Stimulated activated CD4-positive, alpha-beta T cell treated with anti-CD3 and anti-CD28 coated beads, TNF-alpha, amount 100 ng/mL, for 1 hour (primary cell): ENCODE data around the gene BPIFB2.

Source experiments
- DNase-seq, 3 donors: peaks; one replicate each; pipeline ENCODE4 v3.0.0-alpha.2; 2020; ENCODE audit warnings: low read depth in 3 of 3, low spot score in 1 of 3

Gene BPIFB2

DNA sequence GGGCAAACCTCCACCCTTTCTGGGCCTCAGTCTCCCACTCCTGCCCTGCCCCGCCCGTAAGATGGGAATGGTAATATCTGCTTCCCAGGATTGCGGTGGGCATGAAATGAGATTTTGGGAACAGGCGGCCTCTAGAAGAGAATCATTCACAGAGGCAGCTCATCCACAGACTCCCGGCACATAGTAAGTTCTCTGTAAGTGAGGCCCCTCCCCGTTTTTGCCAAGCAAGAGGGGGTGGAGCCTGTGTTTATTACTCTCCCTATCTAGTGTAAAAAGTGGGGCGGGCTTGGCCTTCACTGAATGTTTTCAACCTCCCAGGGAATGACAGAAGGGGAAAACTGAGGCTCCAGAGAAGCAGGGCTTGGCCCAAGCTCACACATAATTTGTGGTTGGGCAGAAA lies 23.3 kb upstream of the BPIFB2 start:
- no peak for DNase-seq

DNA sequence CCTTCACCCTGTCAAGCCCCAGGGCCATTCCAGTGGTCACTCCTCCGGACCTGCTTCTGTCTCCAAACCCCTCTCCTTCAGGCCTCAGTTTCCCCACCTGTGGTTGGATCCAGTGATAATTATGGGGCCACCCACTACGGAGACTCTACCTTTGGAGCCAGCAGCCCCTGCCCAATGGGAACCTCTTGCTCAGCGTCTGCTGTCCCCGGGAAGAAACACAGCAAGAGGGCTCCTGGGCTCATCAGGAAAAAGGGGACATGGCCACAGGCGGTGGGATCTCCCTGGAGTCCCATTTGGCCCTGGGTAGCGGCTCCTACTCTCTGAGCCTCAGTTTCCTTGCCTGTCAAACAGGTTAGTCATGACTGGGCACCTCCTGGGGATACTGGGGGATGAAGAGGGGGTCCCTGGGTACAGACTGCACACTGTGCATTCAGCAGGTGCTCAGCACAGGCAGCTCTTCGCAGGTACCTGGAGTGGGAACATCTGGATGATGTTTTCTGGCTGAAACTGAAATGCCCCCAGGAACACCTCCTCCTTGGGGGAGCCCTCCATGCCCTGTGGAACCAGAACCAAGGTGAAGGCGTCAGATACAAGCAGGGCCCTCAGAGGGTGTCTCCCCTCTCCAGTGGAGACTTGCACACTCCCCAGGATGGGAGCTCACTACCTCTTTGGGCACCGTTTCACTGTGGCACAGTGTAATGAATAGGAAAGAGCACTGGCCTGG lies 22.7 kb upstream of the BPIFB2 start:
- no peak for DNase-seq

DNA sequence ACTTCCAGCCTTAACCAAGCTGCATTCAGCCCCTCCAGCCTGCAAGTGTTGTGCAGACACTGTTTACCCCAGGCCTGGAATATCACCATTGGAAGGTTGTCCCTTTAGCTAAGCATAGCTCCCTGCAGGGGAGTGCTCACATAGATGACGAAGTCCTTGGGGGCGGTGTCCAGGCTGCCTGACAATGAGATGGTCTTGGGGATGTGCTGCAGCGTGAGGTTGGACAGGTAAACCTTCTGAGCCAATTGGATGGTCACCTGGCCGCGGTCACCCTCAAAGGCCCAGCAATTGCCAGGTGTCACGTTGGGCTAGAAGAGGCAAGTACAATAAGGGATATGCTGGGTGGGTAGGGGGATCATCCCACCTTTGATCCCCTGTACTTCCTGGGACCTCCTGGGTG lies 21.9 kb upstream of the BPIFB2 start:
- no peak for DNase-seq

DNA sequence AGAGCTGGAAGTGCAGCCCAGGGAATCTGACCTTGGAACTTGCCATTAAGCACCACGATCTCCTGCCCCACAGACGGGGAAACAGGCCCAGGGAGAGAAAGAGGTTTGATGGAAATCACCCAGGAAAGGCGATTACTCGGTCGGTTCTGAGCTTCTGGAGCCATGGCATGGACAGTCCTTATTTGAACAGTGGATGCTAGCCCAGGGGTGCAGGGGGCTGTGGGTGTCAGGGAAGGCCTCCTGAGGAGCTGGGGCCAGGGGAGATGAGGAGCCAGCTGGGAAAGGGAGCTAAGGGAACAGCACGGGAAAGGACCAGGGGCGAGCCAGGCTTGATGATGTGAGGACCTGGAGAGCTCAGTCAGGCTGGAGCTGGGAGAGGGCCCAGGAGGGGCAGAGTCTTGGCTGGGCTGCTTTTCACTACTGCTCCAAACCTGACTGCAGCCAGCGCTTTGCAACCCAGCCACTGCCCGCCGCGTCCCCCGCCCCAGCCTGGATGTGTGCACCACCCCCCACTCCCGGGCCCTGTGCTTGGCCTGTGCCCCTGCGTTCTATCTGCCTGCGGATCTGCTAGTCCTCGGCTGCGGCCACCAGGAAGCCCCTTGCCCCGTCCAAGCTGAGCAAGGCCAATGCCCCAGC lies 21.1 kb upstream of the BPIFB2 start:
- DNase-seq: no peak

DNA sequence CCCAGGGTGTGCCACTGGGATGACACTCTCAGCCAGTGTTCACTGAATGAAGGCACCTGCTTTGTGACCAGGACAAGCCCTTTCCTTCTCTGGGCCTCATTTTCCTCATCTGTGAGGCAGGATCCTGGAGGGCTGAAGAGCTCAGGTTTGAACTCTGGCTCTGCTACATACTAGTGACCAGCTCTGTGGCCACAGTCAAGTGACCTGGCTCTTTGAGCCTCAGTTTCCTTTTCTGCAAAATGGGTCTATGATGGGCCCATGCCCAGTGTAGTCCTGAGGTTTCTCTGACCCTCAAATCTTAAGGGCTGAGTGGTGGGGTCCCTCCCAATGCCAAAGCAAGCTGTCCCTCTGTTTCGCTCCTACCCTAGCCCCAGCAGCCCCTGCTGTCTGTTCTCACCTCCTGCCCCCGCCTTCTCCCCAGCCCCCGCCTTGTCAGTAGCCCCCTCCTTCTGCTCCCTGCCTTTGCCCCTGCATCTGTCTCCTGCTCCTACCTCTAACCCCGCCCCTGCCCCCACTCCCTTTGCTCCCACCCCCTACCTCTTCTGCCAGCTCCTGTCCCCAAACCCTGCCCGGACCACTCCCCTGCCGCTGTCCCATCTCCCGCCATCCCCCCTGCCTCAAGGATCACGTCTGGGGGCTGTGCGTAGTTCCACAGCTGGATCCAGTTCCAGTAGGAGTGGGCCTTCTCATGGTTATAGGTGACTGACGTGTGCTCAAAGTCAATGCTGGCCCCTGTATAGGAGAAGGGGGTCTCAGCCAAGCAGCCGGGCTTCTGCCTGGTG lies 20.3 kb upstream of the BPIFB2 start:
- no peak for DNase-seq

DNA sequence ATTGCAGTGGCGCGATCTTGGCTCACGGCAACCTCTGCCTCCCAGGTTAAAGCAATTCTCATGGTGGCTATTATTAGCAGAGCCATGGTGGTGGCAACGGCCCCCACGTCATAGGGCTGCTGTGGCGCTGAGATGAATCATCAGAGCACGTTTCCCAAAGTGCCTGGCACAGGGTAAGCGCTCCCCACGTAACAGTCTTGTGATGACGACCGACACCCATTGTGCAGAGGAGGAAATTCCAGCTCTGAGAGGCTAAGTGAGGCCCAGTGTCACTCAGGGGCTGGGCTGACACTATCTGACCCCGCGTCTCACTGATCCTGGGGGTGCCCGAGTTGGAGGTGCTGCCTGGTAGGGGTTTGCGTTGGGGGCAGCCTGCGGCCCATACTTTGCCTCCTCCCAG lies 19.5 kb upstream of the BPIFB2 start:
- DNase-seq: no peak

DNA sequence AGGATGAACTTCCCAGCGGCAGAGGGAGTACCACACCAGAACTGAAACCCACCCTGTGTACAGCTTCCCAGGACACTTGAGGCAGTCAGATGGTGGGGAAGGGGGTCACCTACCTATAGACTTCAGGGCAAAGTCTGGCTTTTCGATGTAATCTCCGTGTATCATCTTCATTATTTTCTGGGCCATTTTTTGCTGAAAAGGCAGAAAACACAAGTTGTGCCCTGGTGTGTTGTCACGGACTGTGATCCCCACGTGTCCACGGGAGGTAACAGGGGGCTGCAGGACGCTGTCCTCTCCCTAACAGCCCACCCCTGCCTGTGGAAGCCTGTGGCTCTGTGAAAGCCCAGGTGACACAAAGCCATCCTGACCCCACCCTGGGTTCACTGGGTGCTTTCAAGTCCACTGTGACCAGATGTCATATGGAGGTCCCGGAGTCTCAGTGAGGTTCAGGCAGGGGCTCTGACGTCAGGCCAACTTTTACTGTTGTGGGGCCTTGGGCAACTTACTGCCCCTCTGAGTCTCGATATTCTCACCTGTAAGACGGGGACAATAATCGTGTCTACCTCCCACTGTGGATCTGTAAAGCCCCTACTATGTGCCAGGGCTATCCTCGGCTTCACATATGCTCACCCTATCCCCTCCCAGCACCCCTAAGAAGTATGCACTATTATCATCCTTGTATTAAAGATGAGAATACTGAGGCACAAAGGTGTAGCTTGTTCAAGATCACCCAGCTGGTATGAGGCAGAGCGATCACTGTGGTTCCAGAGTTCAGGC lies 17.8 kb upstream of the BPIFB2 start:
- no peak for DNase-seq

DNA sequence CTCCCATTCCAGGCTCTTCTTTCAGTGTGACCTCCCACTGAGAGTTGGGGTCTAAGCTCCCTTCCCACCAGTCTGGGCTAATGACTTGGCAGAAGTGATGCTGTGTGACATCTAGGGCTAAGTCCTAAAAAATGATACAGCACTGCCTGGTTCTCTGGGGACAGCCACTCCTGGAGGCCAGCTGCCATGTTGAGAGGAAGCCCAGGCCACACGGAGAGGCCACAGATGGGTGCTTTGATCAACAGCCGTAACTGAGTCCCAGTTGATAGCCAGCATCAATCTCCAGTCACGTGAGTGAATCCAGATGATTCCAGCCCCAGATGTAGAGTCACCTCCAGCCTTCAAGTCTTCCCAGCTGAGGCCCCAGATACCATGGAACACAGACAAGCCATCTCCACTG lies 17.1 kb upstream of the BPIFB2 start:
- no peak for DNase-seq

DNA sequence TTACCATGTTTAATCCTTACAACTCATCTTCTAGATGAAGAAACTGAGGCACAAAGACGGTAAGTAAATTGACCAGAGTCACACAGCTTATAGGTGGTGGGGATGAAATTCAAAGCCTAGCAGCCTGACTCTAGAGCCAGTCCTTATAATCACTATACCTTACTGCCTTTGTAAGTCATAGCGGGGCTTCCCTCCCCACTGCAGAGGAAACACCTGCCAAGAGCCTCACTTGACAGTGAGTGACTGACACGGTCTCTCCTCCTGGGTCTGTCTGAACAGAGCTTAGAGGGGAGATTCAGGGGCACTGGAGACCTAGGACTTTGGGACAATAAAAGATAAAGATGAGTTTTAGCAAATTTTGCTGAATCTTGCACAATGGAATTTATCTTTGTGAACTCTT lies 16.1 kb upstream of the BPIFB2 start:
- no peak for DNase-seq

DNA sequence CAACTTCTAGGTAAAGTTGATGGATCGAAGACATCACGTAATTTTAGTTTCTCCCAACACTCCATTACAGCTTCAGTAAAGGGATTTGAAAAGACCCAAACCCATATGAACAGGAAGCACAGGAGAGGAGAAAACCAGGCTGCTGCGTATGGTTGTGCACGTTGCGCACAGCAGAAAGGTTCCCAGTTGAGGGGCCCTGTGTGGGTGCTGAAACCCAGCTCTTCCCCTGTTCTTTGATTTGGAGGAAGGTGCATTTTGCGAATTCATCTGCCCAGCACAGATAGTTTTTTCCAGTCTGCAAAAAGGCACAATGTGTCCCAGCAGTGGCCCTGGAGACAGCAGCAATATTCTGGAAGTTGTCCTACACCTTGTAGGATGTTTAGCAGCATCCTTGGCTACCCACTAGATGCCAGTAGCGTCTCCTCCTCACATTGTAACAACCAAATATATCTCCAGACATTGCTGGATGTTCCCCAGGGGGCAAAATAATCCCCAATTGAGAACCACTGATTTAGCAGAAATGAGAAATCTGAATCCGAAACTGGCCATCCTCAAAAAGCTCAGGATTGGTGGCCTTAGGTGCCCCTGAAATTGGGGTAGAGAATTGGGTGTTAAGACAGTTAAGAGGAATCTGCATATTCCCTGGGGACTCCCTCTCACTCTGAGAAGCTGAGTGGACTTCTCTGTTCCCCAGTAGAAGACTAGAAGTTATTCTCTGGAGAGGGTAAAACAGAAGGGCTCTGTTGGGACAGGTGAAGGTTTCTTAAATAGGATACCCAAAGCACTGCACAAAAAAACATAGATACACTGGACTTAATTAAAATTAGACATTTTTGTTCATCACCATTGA lies 15.5 kb upstream of the BPIFB2 start:
- no peak for DNase-seq

DNA sequence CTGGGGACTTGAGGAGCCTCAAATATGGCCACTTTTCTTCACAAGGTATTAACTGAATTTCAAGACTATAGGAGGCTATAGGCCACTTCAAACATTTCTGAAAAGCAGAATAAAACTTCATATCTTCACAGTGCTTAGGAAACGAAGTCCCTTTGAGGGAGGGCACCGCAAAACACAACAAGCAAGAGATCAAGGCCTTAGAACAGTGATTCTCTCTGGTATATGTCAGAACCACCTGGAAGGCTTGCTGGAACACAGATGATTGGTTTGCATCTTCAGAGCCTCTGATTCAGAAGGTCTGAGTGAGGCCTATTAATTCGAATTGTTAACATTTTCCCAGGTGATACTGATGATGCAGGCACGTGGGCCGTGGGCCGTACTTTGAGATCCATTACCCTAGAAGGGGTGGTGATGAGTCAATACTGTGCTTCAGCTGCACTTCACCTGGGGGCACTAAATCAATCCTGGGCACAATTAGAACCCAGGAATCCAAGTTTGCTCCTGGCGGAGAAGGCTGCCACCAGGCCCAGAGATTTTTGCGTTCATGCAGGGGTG lies 13.9 kb upstream of the BPIFB2 start:
- no peak for DNase-seq

DNA sequence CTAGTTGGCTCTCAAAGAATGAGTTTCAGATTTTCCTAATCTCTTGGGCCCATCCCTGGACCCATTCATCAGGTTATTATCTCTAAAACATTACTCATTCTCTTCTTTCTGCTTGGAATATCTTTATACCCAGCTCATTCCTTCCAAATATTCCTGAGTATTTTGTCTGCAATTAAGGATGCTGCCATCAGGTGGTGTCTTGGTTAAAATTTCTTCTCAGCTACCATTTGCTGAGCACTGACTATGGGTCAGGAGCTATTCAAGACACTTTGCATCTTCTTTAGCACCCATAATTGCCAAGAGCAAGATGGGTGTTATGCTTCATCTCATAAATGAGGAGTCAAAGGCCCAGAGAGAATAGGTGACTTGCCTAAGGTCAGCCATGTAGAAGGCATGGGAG lies 11.7 kb upstream of the BPIFB2 start:
- no peak for DNase-seq

DNA sequence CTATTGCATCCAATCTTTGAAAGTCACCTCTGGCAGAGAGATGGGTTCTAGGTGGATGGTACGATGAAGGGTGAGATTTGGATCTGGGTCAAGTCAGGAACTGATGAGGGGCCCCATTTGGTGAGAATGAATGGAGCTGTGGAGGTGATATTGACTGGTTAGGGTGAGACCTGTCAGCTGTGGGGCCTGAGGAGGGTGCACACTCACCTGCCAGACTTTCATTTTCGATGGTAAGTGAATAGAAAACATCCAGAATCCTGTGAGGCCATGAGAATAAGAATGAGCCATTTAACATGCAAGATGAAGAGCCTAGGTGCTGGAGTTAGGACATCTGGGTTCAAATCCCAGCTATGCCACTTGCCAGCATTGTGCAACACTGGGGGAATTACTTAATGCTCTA lies 10.1 kb upstream of the BPIFB2 start:
- DNase-seq: no peak

DNA sequence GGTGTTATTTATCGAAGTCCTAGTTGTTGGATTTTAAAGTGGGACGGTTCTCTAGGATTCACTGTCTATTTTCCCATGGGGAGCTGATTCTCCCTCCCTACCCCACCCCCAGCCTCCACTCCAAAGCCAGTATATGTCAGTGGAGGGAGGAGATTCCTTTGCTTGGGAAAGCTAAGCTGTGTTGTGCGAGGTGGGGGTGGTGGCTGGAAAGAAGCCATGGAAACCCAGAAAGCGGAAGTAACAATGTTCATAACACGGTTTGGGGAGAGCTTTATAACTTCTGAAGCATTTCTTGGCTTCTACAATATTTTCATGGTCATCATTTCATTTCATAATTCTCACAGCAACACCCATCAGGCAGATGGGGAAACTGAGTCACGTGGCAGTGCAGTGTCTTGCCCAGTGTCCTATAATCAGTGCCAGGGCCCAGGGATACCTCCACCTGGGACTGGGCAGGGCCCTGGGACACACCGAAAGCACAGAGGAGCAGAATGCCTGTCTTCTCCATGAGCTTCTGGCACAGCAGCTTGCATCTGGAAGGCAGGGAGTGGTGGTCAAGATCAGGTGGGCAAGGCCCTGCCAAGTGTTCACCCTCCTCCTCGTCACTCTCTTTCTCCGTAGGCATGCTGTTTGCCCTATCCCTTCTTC lies 7.8 kb upstream of the BPIFB2 start:
- no peak for DNase-seq

DNA sequence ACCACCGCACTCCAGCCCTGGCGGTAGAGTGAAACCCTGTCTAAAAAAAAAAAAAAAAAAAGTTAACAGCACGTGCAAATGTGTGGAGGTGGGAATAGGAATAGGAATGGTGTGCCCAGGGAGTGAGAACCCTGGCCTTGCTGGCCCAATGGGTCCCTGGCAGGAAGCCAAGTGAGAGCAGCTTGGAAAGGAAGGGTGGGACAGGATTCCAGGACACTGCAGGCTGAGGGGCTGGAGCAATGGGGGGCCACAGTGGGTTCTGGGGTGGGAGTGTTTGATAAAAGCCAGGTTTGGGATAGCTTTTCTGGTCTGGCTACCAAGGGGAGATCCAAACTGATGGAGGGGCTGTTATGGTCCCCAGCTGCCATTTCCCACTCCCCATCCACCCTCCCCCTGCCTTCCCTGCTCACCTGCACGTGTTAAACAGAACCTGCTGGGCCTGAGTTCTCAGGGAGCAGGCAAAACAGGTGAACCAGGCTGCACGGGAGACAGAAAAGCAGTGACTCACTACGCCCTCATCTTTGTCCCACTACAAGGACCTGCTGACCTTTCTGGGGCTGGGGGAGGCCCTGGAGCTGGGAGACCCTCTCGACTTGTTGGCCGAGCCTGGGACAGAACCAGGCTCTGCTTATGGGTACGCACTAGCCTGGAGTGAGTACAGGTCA lies 6.6 kb upstream of the BPIFB2 start:
- DNase-seq: no peak

DNA sequence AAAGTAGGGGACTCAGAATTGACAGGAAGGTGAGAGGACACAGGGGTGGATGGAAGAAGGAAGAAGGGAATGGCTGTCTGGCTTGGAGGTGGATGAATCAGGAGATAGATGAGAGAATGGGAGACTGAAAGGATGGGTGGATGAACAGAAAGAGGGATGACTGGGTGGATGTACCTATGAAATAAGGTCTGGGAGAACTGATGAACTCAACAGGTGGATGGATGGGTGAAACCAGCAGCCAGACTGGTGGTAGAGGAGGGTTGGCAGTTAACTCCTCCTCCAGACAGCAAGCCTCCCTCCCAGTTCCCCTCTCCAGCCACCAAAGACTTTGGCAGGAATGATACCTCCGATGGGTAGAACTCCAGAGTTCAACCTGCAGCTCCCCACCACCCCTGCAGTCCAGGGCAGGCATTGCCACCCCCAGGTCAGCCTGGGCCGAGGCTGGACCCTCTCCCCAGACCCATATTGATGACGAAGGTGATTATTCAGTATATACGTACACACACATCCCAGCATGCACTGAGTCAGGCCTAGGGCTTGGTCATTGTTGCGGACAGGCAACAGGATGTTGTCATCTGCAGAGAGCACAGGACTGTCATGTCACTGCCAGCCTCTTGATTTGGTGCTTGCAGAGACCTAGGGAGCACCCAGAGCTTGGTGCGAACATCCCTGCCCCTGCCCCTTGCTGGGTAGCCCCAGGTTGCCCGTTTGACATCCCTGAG lies 5.3 kb upstream of the BPIFB2 start:
- no peak for DNase-seq

DNA sequence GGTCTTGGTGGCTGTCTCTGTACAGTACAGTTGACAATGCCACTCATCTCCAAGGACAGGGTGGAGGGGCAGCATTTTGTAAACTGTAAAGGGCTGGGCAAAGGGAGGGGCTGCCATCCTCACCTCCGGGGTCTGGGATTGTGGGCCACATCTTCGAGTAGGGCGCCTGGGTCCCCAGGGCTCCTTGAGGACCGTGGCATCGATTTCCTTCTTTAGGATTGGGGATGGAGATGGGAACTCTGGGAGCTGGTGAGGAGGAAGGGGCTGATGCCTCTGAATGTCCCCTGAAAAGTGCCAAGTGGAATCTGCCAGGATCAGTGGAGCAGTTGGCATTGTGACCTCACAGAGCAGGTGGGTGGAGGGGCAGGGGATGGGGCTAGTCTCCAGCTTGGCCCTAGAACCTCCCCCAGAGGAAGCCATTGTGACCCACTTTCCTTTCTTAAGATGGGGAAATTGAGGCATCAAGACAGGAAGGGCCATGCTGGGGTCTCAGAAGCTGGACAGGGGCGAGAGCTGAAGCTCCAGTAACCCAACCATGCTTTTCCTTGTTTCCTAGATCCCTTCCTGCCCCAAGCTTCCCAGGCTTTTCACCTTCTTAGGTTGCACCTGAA lies 3.3 kb upstream of the BPIFB2 start, which contains the start of gene SUN5:
SUN5 (minus strand) TSS at position 293 of the 611 bp plus-strand sequence; CDS start at position 200, 93 bp downstream.
- DNase-seq: no peak

DNA sequence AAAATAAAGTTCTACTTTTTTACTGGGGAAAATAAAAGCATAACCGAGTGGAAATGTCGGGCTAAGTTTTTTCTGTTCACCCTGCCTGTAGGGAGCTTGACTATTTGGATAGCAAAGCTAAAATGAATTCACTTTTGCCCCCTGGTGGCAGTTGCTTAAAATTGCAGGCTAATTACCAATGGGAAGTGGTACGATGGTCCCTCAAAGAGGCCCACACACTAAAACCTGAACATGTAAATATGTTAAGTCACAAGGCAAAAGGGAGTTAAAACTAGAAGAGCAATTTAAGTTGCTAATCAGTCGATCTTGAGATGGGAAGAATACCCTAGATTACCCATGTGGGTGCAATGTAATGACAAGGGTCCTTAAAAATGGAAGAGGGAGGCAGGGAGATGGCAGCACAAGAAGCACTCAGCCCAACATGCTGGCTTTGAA lies 2.4 kb upstream of the BPIFB2 start:
- DNase-seq: no peak
